K562 (cell line): Measurements from ENCODE around the gene GHRL. TPM values are rescaled to one million over a fixed set of nuclear protein-coding genes. Genes with fewer than 3 reads are reported as not detected.

Experiments used
- ATAC-seq: fragments of 200-7000 bp; cut with Tn5 transposase; 3 replicates; pipeline ENCODE4 v1.9.1; 2020; ENCODE audit warnings: moderate library complexity
- BruUV-seq: library from RNA; stranded (reverse); fragments of 400-500 nt; replicated peaks from 2 replicates; lab custom pipeline; 2021; lab: Mats Ljungman, UMichigan
- CTCF ChIA-PET: fragments of 300-600 bp; formaldehyde crosslinking; extraction: SDS; loops from one replicate; lab custom pipeline; 2021; ENCODE audit warnings: low intra/inter-chr PET ratio; lab: Yijun Ruan, JAX
- POLR2A ChIA-PET: fragments of 300-600, 350-650 bp; sonication (Branson Sonifier 250); formaldehyde crosslinking; extraction: SDS; loops from one replicate; lab custom pipeline; 2021; ENCODE audit warnings: antibody characterized with exemption, inconsistent platforms; lab: Yijun Ruan, JAX
- DNase-seq, 4 experiments: peaks; one replicate each; pipeline versions ENCODE4 v3.0.0 to v3.0.0-alpha.2; 2011 to 2018; ENCODE audit warnings: low spot score in 3 of 4, mixed read lengths in 3 of 4; ENCODE audit errors: extremely low read depth in 1 of 4
- FAIRE-seq: peaks from 2 replicates; lab custom pipeline; 2011; peaks lifted over from hg19 to GRCh38; lab: Jason Lieb, UNC
- H2AFZ ChIP-seq: 2 replicates; pipeline ENCODE4 v1.6.0; 2011; ENCODE audit warnings: low read depth, low read length, control low read depth, inconsistent platforms
- H3K27ac ChIP-seq: fragments of 200-600 bp; 3 replicates; pipeline ENCODE4 v1.8.0; 2011; ENCODE audit warnings: low read depth, mild to moderate bottlenecking, control low read depth, inconsistent platforms, low read length, moderate library complexity, mixed read lengths; ENCODE audit errors: extremely low read depth
- H3K27me3 ChIP-seq, 2 experiments: fragments of 300-600 bp in 1 of 2; 2 replicates in 1 of 2; 3 replicates in 1 of 2; pipeline versions ENCODE4 v1.6.0 to v1.8.0; 2011; ENCODE audit warnings: inconsistent platforms in 2 of 2, low read length in 2 of 2, mild to moderate bottlenecking in 1 of 2, mixed read lengths in 1 of 2, moderate library complexity in 1 of 2; ENCODE audit not compliant: control insufficient read depth in 2 of 2, insufficient read depth in 2 of 2
- H3K36me3 ChIP-seq: fragments of 300-600 bp; 3 replicates; pipeline ENCODE4 v1.8.0; 2011; ENCODE audit warnings: mild to moderate bottlenecking, low read length, inconsistent platforms; ENCODE audit not compliant: control insufficient read depth, insufficient read depth
- H3K4me1 ChIP-seq, 2 experiments: fragments of 200-600 bp in 1 of 2; replicated peaks in 1 of 2; 2 replicates in 1 of 2; 3 replicates in 1 of 2; pipeline versions ENCODE4 v1.5.1 to v1.8.0; 2011; ENCODE audit warnings: inconsistent platforms in 2 of 2, low read length in 2 of 2, mild to moderate bottlenecking in 1 of 2, mixed read lengths in 1 of 2, moderate library complexity in 1 of 2; ENCODE audit not compliant: control insufficient read depth in 2 of 2, insufficient read depth in 2 of 2
- H3K4me2 ChIP-seq: 2 replicates; pipeline ENCODE4 v1.6.1; 2011; ENCODE audit warnings: low read length, control low read depth, inconsistent platforms, mixed read lengths; ENCODE audit not compliant: insufficient read depth
- H3K4me3 ChIP-seq: fragments of 200-600 bp; sonication (generic), shearing (Covaris generic); 2 replicates; pipeline ENCODE4 v1.5.1; 2016; ENCODE audit warnings: control low read depth, inconsistent platforms
- H3K79me2 ChIP-seq: fragments of 200-600 bp; 3 replicates; pipeline ENCODE4 v1.8.0; 2011; ENCODE audit warnings: low read length, inconsistent platforms; ENCODE audit not compliant: control insufficient read depth, insufficient read depth
- H3K9ac ChIP-seq, 2 experiments: 2 replicates each; pipeline versions ENCODE4 v1.6.0 to v1.6.1; 2011; ENCODE audit warnings: low read depth in 2 of 2, low read length in 2 of 2, control low read depth in 1 of 2, inconsistent platforms in 1 of 2, mild to moderate bottlenecking in 1 of 2, mixed read lengths in 1 of 2; ENCODE audit not compliant: insufficient read depth in 1 of 2
- H3K9me1 ChIP-seq: one replicate; pipeline ENCODE4 v1.6.0; 2011; ENCODE audit warnings: inconsistent platforms, mild to moderate bottlenecking, low read length, moderate library complexity; ENCODE audit not compliant: control insufficient read depth, insufficient read depth
- H3K9me3 ChIP-seq: replicated peaks from 2 replicates; pipeline ENCODE4 v1.5.1; 2011; ENCODE audit warnings: low read depth, low read length, inconsistent platforms; ENCODE audit not compliant: control insufficient read depth, insufficient read depth
- H4K20me1 ChIP-seq: replicated peaks from 2 replicates; pipeline ENCODE4 v1.6.1; 2011; ENCODE audit warnings: low read length, inconsistent platforms, mixed read lengths; ENCODE audit not compliant: control insufficient read depth, insufficient read depth
- FIP1L1 ChIP-seq: fragments of 200-400 bp; formaldehyde crosslinking; IDR thresholded peaks from 2 replicates; pipeline ENCODE4 v1.6.1; 2018; ENCODE audit warnings: mild to moderate bottlenecking, low read depth, low read length; ENCODE audit not compliant: poor library complexity, severe bottlenecking
- KDM2B ChIP-seq: fragments of 250-450 bp; sonication (Bioruptor Pico); IDR thresholded peaks from 2 replicates; pipeline ENCODE4 v1.8.0; 2021; ENCODE audit warnings: mild to moderate bottlenecking, moderate library complexity
- NFIC ChIP-seq: fragments of 450-650 bp; IDR thresholded peaks from 2 replicates; pipeline ENCODE4 v1.6.1; 2017; ENCODE audit warnings: mild to moderate bottlenecking, inconsistent platforms
- NR1H2 ChIP-seq: sonication (generic); formaldehyde crosslinking; IDR thresholded peaks from 2 replicates; pipeline ENCODE4 v1.4.0; 2020; ENCODE audit warnings: mild to moderate bottlenecking, missing genetic modification reagents
- SAP30 ChIP-seq: fragments of 200-600 bp; sonication (generic); IDR thresholded peaks from 2 replicates; pipeline ENCODE4 v1.6.1; 2012; ENCODE audit warnings: borderline replicate concordance, low read depth, mild to moderate bottlenecking, moderate library complexity, low read length, control low read depth, inconsistent platforms; ENCODE audit not compliant: insufficient read depth, poor library complexity, severe bottlenecking
- ZNF212 ChIP-seq: fragments of 450-650 bp; formaldehyde crosslinking; IDR thresholded peaks from 2 replicates; pipeline ENCODE4 v1.4.0; 2020; ENCODE audit warnings: mild to moderate bottlenecking
- ZNF224 ChIP-seq: sonication (generic); formaldehyde crosslinking; IDR thresholded peaks from 2 replicates; pipeline ENCODE4 v1.8.0; 2022; ENCODE audit warnings: mild to moderate bottlenecking, missing genetic modification reagents
- WGBS: fragments of 100-300 bp; shearing (Covaris generic); methylation state at CpG from one replicate; pipeline ENCODE4 v1.1.6; 2016; ENCODE audit warnings: low coverage, mixed read lengths; ENCODE audit not compliant: insufficient coverage; ENCODE audit errors: missing lambda C conversion rate; 5-methylcytosine and 5-hydroxymethylcytosine counted together
- in situ Hi-C: fragments of 300-500 bp; cut with MboI; formaldehyde crosslinking; loops from 4 replicates; pipeline ENCODE4 v1.15.0; 2018; ENCODE audit warnings: inconsistent platforms, mixed read lengths
- intact Hi-C: fragments of 100-400 bp; cut with micrococcal nuclease; formaldehyde crosslinking; loops from 2 replicates; pipeline ENCODE4 v1.14.2; 2022
- polyA plus RNA-seq, 8 experiments: library from polyadenylated mRNA; depleted of rRNA in 4 of 8; stranded (reverse) in 5 of 8; unstranded in 3 of 8; fragments of >200 nt; fragmentation: Nextera tagmentation in 2 of 8; fragmentation: Illumina TruSeq in 1 of 8; extraction: Ambion mirVana in 2 of 8; extraction: Trizol in 1 of 8; gene quantifications; 2 replicates each; pipeline versions ENCODE4 v1.2.1 to v1.2.3, GENCODE V29; 2011 to 2014; ENCODE audit warnings: inconsistent platforms in 1 of 8, missing spikeins in 1 of 8
- total RNA-seq, 7 experiments: library from RNA; depleted of rRNA in 6 of 7; stranded (reverse); fragments of >200 nt in 6 of 7; fragmentation: Illumina TruSeq in 2 of 7; extraction: Trizol in 2 of 7; gene quantifications; 2 replicates each; pipeline versions ENCODE4 v1.2.1 to v1.2.3, GENCODE V29; 2011 to 2021; ENCODE audit warnings: low replicate concordance in 1 of 7
- TF ChIP-seq, protein P1 (sequence below): sonication (generic); formaldehyde crosslinking; IDR thresholded peaks from 2 replicates; pipeline ENCODE4 v1.8.0; 2023; ENCODE audit warnings: missing genetic modification reagents, mild to moderate bottlenecking, borderline replicate concordance

The GHRL gene
- total and polyA plus RNA-seq, 9 of the 15 experiments (the other 6 are each of a cell fraction or from before 2014, with no cell fraction given): 0.08 to 0.29 (median 0.15) TPM; not detected in 5

GRCh38 chr3:10268930-10269329 is 23.8 kb downstream of the GHRL start:
- DNase-seq: no peak
- TF ChIP-seq KDM2B (no peak), NFIC (peak; percentile 36; the same call in 1 of the 2 replicates)
- H3K4me3 ChIP-seq: no peak overlapping the region
- no TSS peak for BruUV-seq
- H3K9me1 ChIP-seq: no peaks in the 10 kb centered on the region
- no peaks in the 10 kb centered on the region for H3K9me3 ChIP-seq
- ChIA-PET POLR2A (interaction anchor here (0.6 to 1.7 kb wide), 2 partner anchors 14 to 65 kb away, joined by 4 read pairs; no protein-coding TSS in a partner anchor), CTCF (no interaction called here)
- H3K9ac ChIP-seq: no peak overlapping the region
- no peak for FAIRE-seq
- WGBS: 94% methylated on average over 5 of the region's 5 CpGs
- intact Hi-C loops: no loop called here
- no peak overlapping the region for H3K4me2 ChIP-seq
- H3K27me3 ChIP-seq: no peaks in the 10 kb centered on the region
- no peak for ATAC-seq
- peaks cover 4% of the 10 kb centered on the region; the same call in 1 of the 2 replicates for H4K20me1 ChIP-seq
- H3K79me2 ChIP-seq: peaks cover 86% of the 10 kb centered on the region
- peaks cover 88% of the 10 kb centered on the region for H3K36me3 ChIP-seq
- H2AFZ ChIP-seq: no peak overlapping the region
- peaks cover 2 to 16% of the 10 kb centered on the region in 2 experiments; a peak in 3 of 5 replicates for H3K4me1 ChIP-seq
- no peak overlapping the region for H3K27ac ChIP-seq
- in situ Hi-C loops: no loop called here

GRCh38 chr3:10268116-10268515 is 24.6 kb downstream of the GHRL start:
- ChIA-PET CTCF (no interaction called here), POLR2A (interaction anchor here (1.7 kb wide), 1 partner anchor 14 kb away, joined by 4 read pairs; no protein-coding TSS in a partner anchor)
- Histone ChIP-seq H3K4me3 (no peak overlapping the region), H3K27ac (no peak overlapping the region), H3K36me3 (peaks cover 89% of the 10 kb centered on the region), H4K20me1 (peaks cover 8% of the 10 kb centered on the region), H3K9me1 (no peaks in the 10 kb centered on the region), H2AFZ (no peak overlapping the region), H3K4me1 (peaks cover 7 to 14% of the 10 kb centered on the region in 2 experiments; a peak in 4 of 5 replicates), H3K9me3 (no peaks in the 10 kb centered on the region), H3K4me2 (no peak overlapping the region), H3K27me3 (no peaks in the 10 kb centered on the region), H3K79me2 (peaks cover 86% of the 10 kb centered on the region), H3K9ac (no peak overlapping the region)
- in situ Hi-C loops (no loop called here), intact Hi-C loops (no loop called here)
- ATAC-seq (no peak), FAIRE-seq (no peak), DNase-seq (no peak)
- no TSS peak for BruUV-seq
- TF ChIP-seq, protein P1, sequence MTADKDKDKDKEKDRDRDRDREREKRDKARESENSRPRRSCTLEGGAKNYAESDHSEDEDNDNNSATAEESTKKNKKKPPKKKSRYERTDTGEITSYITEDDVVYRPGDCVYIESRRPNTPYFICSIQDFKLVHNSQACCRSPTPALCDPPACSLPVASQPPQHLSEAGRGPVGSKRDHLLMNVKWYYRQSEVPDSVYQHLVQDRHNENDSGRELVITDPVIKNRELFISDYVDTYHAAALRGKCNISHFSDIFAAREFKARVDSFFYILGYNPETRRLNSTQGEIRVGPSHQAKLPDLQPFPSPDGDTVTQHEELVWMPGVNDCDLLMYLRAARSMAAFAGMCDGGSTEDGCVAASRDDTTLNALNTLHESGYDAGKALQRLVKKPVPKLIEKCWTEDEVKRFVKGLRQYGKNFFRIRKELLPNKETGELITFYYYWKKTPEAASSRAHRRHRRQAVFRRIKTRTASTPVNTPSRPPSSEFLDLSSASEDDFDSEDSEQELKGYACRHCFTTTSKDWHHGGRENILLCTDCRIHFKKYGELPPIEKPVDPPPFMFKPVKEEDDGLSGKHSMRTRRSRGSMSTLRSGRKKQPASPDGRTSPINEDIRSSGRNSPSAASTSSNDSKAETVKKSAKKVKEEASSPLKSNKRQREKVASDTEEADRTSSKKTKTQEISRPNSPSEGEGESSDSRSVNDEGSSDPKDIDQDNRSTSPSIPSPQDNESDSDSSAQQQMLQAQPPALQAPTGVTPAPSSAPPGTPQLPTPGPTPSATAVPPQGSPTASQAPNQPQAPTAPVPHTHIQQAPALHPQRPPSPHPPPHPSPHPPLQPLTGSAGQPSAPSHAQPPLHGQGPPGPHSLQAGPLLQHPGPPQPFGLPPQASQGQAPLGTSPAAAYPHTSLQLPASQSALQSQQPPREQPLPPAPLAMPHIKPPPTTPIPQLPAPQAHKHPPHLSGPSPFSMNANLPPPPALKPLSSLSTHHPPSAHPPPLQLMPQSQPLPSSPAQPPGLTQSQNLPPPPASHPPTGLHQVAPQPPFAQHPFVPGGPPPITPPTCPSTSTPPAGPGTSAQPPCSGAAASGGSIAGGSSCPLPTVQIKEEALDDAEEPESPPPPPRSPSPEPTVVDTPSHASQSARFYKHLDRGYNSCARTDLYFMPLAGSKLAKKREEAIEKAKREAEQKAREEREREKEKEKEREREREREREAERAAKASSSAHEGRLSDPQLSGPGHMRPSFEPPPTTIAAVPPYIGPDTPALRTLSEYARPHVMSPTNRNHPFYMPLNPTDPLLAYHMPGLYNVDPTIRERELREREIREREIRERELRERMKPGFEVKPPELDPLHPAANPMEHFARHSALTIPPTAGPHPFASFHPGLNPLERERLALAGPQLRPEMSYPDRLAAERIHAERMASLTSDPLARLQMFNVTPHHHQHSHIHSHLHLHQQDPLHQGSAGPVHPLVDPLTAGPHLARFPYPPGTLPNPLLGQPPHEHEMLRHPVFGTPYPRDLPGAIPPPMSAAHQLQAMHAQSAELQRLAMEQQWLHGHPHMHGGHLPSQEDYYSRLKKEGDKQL (CRISPR knock-in tag): no peak
- TF ChIP-seq NR1H2 (CRISPR knock-in tag): no peak
- no peak for TF ChIP-seq ZNF224
- TF ChIP-seq SAP30: no peak
- no peak for TF ChIP-seq FIP1L1
- TF ChIP-seq ZNF212 (CRISPR knock-in tag): no peak
